GM06990 (cell line): ENCODE data around the gene PEX5L.

Experiments
- DNase-seq: peaks from one replicate; pipeline ENCODE4 v3.0.0-alpha.2; 2011; ENCODE audit not compliant: insufficient read length; ENCODE audit errors: extremely low read depth
- H3K27me3 ChIP-seq: replicated peaks from 2 replicates; pipeline ENCODE4 v1.6.0; 2011; ENCODE audit warnings: low read length; ENCODE audit not compliant: control insufficient read depth, insufficient read depth
- H3K36me3 ChIP-seq: 2 replicates; pipeline ENCODE4 v1.5.1; 2011; ENCODE audit warnings: low read length; ENCODE audit not compliant: control insufficient read depth, insufficient read depth
- H3K4me3 ChIP-seq: replicated peaks from 2 replicates; pipeline ENCODE4 v1.5.1; 2011; ENCODE audit warnings: low read depth, mild to moderate bottlenecking, control low read depth, low read length
- TF ChIP-seq, protein P1 (sequence below): IDR thresholded peaks from 2 replicates; pipeline ENCODE4 v1.5.1; 2011; ENCODE audit warnings: low read length, control low read depth, mild to moderate bottlenecking, inconsistent platforms; ENCODE audit not compliant: insufficient read depth, poor library complexity, severe bottlenecking

The PEX5L gene

GRCh38 chr3:179970746-179971145 is 66.0 kb downstream of the PEX5L start:
- TF ChIP-seq, protein P1, sequence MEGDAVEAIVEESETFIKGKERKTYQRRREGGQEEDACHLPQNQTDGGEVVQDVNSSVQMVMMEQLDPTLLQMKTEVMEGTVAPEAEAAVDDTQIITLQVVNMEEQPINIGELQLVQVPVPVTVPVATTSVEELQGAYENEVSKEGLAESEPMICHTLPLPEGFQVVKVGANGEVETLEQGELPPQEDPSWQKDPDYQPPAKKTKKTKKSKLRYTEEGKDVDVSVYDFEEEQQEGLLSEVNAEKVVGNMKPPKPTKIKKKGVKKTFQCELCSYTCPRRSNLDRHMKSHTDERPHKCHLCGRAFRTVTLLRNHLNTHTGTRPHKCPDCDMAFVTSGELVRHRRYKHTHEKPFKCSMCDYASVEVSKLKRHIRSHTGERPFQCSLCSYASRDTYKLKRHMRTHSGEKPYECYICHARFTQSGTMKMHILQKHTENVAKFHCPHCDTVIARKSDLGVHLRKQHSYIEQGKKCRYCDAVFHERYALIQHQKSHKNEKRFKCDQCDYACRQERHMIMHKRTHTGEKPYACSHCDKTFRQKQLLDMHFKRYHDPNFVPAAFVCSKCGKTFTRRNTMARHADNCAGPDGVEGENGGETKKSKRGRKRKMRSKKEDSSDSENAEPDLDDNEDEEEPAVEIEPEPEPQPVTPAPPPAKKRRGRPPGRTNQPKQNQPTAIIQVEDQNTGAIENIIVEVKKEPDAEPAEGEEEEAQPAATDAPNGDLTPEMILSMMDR, result no peak
- Histone ChIP-seq H3K4me3 (no peak overlapping the region), H3K27me3 (no peaks in the 10 kb centered on the region), H3K36me3 (no peaks in the 10 kb centered on the region)
- no peak for DNase-seq

- Histone ChIP-seq H3K36me3 (no peaks in the 10 kb centered on the region), H3K27me3 (no peaks in the 10 kb centered on the region), H3K4me3 (no peak overlapping the region)
- TF ChIP-seq, protein P1, result no peak
- DNase-seq, result no peak
Measured at GRCh38 chr3:179969525-179969924, 67.2 kb downstream of the PEX5L start.

DNA sequence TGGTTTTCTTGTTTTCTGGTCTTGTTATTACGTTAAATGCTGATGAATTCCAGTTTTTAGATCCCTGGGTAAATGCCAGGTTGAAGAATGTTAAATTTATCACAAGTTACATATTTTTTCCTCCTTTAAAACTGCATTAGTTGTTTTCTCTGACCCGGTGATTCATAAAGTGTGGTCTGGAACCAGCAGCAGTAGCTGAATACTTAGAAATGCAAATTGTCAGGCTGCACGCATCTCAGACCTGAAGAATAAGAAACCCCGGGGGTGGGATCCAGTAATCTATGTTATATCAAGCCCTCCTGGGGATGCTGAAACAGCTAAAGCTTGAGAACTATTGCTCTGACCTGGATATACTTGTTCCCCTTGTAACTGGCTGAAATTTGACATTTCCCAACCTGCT is 69.1 kb downstream of the PEX5L start:
- TF ChIP-seq, protein P1, result no peak
- H3K4me3 ChIP-seq, result no peak overlapping the region
- no peak for DNase-seq
- no peaks in the 10 kb centered on the region for H3K36me3 ChIP-seq
- H3K27me3 ChIP-seq, result no peaks in the 10 kb centered on the region

DNA sequence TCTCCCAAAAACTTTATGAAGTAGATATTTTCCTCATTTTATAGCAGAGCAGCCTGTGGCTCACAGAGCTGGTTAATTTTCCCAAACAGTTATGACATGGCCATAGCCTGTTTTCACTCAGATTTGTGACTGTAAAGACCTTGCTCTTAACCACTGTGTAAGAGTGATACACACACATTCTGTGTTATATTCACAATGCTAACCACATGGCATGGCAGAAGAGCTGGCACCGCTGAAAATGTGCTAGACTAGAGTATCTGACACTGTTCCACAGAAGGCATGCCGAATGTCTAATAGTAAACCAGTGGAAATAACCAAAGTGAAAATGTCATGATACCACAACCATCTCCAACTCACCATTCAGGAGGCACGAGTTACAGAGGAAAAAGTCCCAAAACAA is 71.8 kb downstream of the PEX5L start:
- H3K4me3 ChIP-seq, result no peak overlapping the region
- H3K36me3 ChIP-seq, result no peaks in the 10 kb centered on the region
- no peaks in the 10 kb centered on the region for H3K27me3 ChIP-seq
- DNase-seq, result no peak
- TF ChIP-seq, protein P1, result no peak

DNA sequence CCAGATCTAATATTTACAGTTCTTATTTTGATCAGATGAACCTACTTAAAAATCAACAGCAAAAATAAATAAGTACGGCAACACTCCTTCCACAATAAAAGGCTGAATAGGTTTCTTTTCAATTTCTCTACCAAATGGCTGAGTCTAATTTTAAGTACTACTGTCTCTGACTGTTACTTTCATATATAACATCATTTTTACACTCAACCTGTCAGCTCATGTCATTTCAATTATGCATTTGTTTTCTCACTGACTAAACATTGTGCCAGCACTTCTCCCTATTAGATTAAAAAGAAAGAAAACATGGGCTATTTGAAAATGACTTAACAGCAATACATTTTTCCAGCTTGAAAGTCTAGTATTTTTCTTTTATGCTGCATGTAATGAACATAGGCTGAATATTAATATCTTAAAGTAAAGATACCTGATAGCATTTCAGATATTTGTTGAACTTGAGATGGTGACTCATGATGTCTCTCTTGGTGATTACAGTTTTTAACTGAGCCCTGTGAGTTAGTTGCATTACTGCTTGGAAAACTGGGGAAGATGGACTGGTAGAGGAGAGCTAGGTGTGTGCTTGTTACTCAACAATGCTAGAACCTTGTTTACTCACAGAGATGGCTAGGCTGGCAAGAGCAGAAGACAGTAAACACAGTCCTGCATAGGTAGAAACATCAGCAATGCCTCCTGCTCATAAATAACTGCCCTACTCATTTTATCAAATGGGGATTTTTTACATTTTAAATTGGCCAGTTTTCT is 73.9 kb downstream of the PEX5L start:
- no peak overlapping the region for H3K4me3 ChIP-seq
- H3K27me3 ChIP-seq, result no peaks in the 10 kb centered on the region
- DNase-seq, result no peak
- no peaks in the 10 kb centered on the region for H3K36me3 ChIP-seq
- TF ChIP-seq, protein P1, result no peak

- peak; percentile 28 for DNase-seq
- H3K36me3 ChIP-seq, result no peaks in the 10 kb centered on the region
- no peaks in the 10 kb centered on the region for H3K27me3 ChIP-seq
- TF ChIP-seq, protein P1, result no peak
- no peak overlapping the region for H3K4me3 ChIP-seq
Measured at GRCh38 chr3:179961703-179962078, 75.0 kb downstream of the PEX5L start.
